ENCODE data around the gene PCDH12. TPM values are rescaled to one million over a fixed set of nuclear protein-coding genes. Genes with fewer than 3 reads are reported as not detected.

The PCDH12 gene
- total RNA-seq, 1 donor from 2014 or later: 1.7 TPM

DNA sequence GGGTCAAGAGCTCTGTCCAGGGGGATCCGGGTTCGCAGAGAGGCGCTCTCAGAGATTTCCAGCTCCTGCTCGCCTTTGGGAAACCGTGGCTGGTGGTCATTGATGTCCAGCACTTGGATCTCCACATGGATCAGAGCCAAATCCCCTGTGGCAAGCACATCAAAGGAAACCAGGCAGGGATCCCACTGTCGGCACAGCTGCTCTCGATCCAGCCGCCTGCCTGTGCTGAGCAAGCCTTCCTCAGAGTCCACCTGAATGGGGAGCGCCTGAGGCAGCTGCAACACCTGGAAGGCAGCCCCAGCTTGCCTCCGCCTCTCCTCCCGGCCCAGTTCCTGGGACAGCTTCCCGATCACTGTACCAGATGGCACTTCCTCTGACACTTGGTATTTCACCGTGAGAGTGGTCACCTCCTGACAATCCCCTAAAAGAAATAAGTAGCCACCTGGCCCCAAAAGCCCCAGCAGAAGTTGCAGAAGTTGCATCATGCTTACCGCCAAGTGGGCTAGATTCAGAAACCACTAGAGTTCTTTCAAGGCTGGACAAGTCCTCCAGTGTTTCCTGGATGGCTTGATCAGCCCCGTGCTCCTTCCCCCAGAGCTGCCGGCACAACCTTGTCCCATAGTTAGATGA, 520 bp downstream of the PCDH12 start:
- peaks cover 33% of the 10 kb centered on the region for H3K4me1 Mint-ChIP-seq (ENCODE audit: low read depth, unreplicated experiment)
- H3K9me3 Mint-ChIP-seq (ENCODE audit: unreplicated experiment): peaks cover 6% of the 10 kb centered on the region
- TF ChIP-seq, protein P1, sequence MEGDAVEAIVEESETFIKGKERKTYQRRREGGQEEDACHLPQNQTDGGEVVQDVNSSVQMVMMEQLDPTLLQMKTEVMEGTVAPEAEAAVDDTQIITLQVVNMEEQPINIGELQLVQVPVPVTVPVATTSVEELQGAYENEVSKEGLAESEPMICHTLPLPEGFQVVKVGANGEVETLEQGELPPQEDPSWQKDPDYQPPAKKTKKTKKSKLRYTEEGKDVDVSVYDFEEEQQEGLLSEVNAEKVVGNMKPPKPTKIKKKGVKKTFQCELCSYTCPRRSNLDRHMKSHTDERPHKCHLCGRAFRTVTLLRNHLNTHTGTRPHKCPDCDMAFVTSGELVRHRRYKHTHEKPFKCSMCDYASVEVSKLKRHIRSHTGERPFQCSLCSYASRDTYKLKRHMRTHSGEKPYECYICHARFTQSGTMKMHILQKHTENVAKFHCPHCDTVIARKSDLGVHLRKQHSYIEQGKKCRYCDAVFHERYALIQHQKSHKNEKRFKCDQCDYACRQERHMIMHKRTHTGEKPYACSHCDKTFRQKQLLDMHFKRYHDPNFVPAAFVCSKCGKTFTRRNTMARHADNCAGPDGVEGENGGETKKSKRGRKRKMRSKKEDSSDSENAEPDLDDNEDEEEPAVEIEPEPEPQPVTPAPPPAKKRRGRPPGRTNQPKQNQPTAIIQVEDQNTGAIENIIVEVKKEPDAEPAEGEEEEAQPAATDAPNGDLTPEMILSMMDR (IDR thresholded peaks at IDR 0.05; ENCODE audit: partially characterized antibody, unreplicated experiment): no peak
- no peak for DNase-seq
- H3K4me3 Mint-ChIP-seq (ENCODE audit: unreplicated experiment): peak overlapping the region; percentile 42
- peak overlapping the region; percentile 93 for H3K27ac Mint-ChIP-seq (ENCODE audit: unreplicated experiment)
- H3K27me3 Mint-ChIP-seq (ENCODE audit: unreplicated experiment): peaks cover 10% of the 10 kb centered on the region
- H3K36me3 Mint-ChIP-seq (ENCODE audit: unreplicated experiment): no peaks in the 10 kb centered on the region

DNA sequence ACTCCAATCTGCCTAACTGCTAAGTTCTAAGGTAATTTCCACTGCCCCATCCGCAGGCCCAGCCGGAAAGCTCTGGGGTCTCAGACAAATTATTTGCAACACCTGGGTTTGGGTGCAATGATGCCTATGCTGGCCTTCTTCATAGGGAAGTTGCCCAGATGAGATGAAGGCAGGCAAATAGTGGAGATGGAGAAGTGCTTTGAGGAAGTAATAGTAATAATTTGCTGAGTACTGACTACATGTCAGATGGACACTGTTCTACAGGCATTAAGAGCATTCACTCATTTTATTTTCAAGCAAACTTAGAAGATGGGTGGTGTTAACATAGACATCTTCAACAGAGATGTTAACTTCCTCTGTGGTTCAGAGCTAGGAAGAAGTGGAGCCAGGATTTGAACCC, 3.8 kb downstream of the PCDH12 start:
- peaks cover 30% of the 10 kb centered on the region for H3K4me1 Mint-ChIP-seq (ENCODE audit: low read depth, unreplicated experiment)
- TF ChIP-seq, protein P1 (IDR thresholded peaks at IDR 0.05; ENCODE audit: partially characterized antibody, unreplicated experiment): no peak
- H3K4me3 Mint-ChIP-seq (ENCODE audit: unreplicated experiment): no peak overlapping the region
- H3K9me3 Mint-ChIP-seq (ENCODE audit: unreplicated experiment): peaks cover 8% of the 10 kb centered on the region
- no peak overlapping the region for H3K27ac Mint-ChIP-seq (ENCODE audit: unreplicated experiment)
- peaks cover 8% of the 10 kb centered on the region for H3K27me3 Mint-ChIP-seq (ENCODE audit: unreplicated experiment)
- no peaks in the 10 kb centered on the region for H3K36me3 Mint-ChIP-seq (ENCODE audit: unreplicated experiment)
- DNase-seq: no peak

DNA sequence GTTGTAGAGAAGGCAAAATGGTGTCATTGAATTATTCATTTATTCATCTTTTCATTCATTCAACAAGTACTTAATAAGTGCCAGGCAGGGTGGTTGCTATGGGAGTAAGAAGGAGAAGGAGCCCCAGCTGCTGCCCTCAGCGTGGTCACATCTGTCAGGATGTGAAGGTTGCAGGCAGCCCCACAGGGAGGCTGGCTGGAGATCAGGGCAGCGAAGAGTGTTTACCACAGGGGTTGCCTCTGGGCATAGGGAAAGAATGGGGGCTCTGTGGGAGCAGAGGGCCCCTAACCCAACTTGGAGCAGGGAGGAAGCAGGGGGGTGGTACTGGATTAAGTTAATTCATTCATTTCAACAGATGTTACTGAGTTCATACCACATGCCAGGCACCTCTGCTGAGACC, 6.0 kb downstream of the PCDH12 start:
- no peak overlapping the region for H3K4me3 Mint-ChIP-seq (ENCODE audit: unreplicated experiment)
- TF ChIP-seq, protein P1 (IDR thresholded peaks at IDR 0.05; ENCODE audit: partially characterized antibody, unreplicated experiment): no peak

DNA sequence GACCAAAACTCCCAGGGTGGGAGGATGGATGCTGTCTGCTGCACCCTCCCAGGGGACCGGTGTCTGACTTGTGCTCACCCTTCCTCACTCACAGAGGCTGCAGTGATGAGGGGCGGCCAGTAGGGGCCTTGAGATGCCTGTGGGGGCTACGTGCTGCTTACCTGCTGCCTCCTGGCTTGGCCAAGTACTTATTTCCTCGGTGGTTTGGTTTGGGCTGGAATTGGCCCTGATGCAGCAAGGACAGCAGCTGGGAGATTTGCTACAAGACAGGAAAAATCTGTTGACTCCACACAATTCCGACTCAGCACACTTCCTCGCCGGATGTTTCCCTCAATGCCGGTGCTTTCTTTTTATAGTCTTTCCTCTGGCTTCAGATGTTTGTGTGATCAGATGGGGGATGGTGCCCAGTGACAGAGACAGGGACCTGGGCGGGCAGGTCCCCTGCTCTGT, 6.6 kb downstream of the PCDH12 start:
- DNase-seq: peak; percentile 68
- H3K9me3 Mint-ChIP-seq (ENCODE audit: unreplicated experiment): peaks cover 8% of the 10 kb centered on the region
- H3K4me3 Mint-ChIP-seq (ENCODE audit: unreplicated experiment): no peak overlapping the region

More for the DNA sequence above, 6.0 kb downstream of the PCDH12 start:
- H3K27me3 Mint-ChIP-seq (ENCODE audit: unreplicated experiment): no peaks in the 10 kb centered on the region
- no peaks in the 10 kb centered on the region for H3K36me3 Mint-ChIP-seq (ENCODE audit: unreplicated experiment)
- peaks cover 8% of the 10 kb centered on the region for H3K9me3 Mint-ChIP-seq (ENCODE audit: unreplicated experiment)
- H3K27ac Mint-ChIP-seq (ENCODE audit: unreplicated experiment): no peak overlapping the region
- H3K4me1 Mint-ChIP-seq (ENCODE audit: low read depth, unreplicated experiment): peaks cover 11% of the 10 kb centered on the region
- no peak for DNase-seq

More for the DNA sequence above, 6.6 kb downstream of the PCDH12 start:
- TF ChIP-seq, protein P1 (IDR thresholded peaks at IDR 0.05; ENCODE audit: partially characterized antibody, unreplicated experiment): peak; percentile 80
- Mint-ChIP-seq H3K27ac (ENCODE audit: unreplicated experiment) (no peak overlapping the region), H3K4me1 (ENCODE audit: low read depth, unreplicated experiment) (peaks cover 13% of the 10 kb centered on the region), H3K36me3 (ENCODE audit: unreplicated experiment) (no peaks in the 10 kb centered on the region), H3K27me3 (ENCODE audit: unreplicated experiment) (no peaks in the 10 kb centered on the region)
